ENCODE data around the gene ZNF469.
"Not testable (repeated sequence)": the region's sequence is repeated elsewhere in the genome, so short reads cannot be mapped to it uniquely, and the experiment has no call there.

Gene ZNF469

GRCh38 chr16:88358023-88358420 lies 24.7 kb upstream of the ZNF469 start:
- no peak for DNase-seq (ENCODE audit: low read depth in 2 of 2)

- DNase-seq (ENCODE audit: low read depth in 2 of 2): no peak
Measured at GRCh38 chr16:88359008-88359407, 23.8 kb upstream of the ZNF469 start.

- not testable (repeated sequence) for DNase-seq (ENCODE audit: low read depth in 2 of 2)
Measured at GRCh38 chr16:88360401-88360800, 22.4 kb upstream of the ZNF469 start.

- DNase-seq (ENCODE audit: low read depth in 2 of 2): no peak
Measured at GRCh38 chr16:88360999-88361398, 21.8 kb upstream of the ZNF469 start.

GRCh38 chr16:88361775-88362174 lies 21.0 kb upstream of the ZNF469 start:
- DNase-seq (ENCODE audit: low read depth in 2 of 2): no peak

GRCh38 chr16:88363239-88363891 lies 19.4 kb upstream of the ZNF469 start:
- DNase-seq (ENCODE audit: low read depth in 2 of 2): no peak

- no peak for DNase-seq (ENCODE audit: low read depth in 2 of 2)
Measured at GRCh38 chr16:88365244-88365865, 17.4 kb upstream of the ZNF469 start.

- DNase-seq (ENCODE audit: low read depth in 2 of 2): no peak
Measured at GRCh38 chr16:88366032-88366703, 16.6 kb upstream of the ZNF469 start.

- DNase-seq (ENCODE audit: low read depth in 2 of 2): no peak
Measured at GRCh38 chr16:88366704-88367047, 16.1 kb upstream of the ZNF469 start.

- DNase-seq (ENCODE audit: low read depth in 2 of 2): no peak
Measured at GRCh38 chr16:88367560-88367959, 15.2 kb upstream of the ZNF469 start.

GRCh38 chr16:88368036-88368435 lies 14.7 kb upstream of the ZNF469 start:
- no peak for DNase-seq (ENCODE audit: low read depth in 2 of 2)

- DNase-seq (ENCODE audit: low read depth in 2 of 2): no peak
Measured at GRCh38 chr16:88368994-88369393, 13.8 kb upstream of the ZNF469 start.

GRCh38 chr16:88369447-88370008 lies 13.2 kb upstream of the ZNF469 start:
- DNase-seq (ENCODE audit: low read depth in 2 of 2): no peak

GRCh38 chr16:88370365-88370764 lies 12.4 kb upstream of the ZNF469 start:
- no peak for DNase-seq (ENCODE audit: low read depth in 2 of 2)

- no peak for DNase-seq (ENCODE audit: low read depth in 2 of 2)
Measured at GRCh38 chr16:88372522-88372921, 10.2 kb upstream of the ZNF469 start.

- no peak for DNase-seq (ENCODE audit: low read depth in 2 of 2)
Measured at GRCh38 chr16:88373211-88373610, 9.5 kb upstream of the ZNF469 start.

- DNase-seq (ENCODE audit: low read depth in 2 of 2): no peak
Measured at GRCh38 chr16:88373927-88374492, 8.7 kb upstream of the ZNF469 start.

GRCh38 chr16:88374736-88375135 lies 8.0 kb upstream of the ZNF469 start:
- DNase-seq (ENCODE audit: low read depth in 2 of 2): no peak

- no peak for DNase-seq (ENCODE audit: low read depth in 2 of 2)
Measured at GRCh38 chr16:88375236-88375975, 7.4 kb upstream of the ZNF469 start.

GRCh38 chr16:88375996-88376834 lies 6.5 kb upstream of the ZNF469 start:
- no peak for DNase-seq (ENCODE audit: low read depth in 2 of 2)

Measured in stimulated activated CD4-positive, alpha-beta T cell treated with anti-CD3 and anti-CD28 coated beads, Interleukin-15, amount 100 ng/mL, for 48 hours (primary cell).